GM18858 (cell line): ENCODE measurements around the gene HARS1.
A peak's percentile ranks its signal among the peaks of the same experiment; 100 is the strongest.
"Not testable (repeated sequence)": the region's sequence is repeated elsewhere in the genome, so short reads cannot be mapped to it uniquely, and the experiment has no call there.

Experiments
- ATAC-seq: cut with Tn5 transposase; IDR thresholded peaks from one replicate; pipeline ENCODE4 v1.9.1; 2021; ENCODE audit not compliant: unreplicated experiment

HARS1 gene

GRCh38 chr5:140678993-140679392 lies 12.2 kb downstream of the HARS1 start:
- ATAC-seq: no peak

- peak; percentile 42 for ATAC-seq
These were observed 13.2 kb downstream of the HARS1 start for GRCh38 chr5:140677947-140678346.

- no peak for ATAC-seq
These were observed 16.5 kb downstream of the HARS1 start for GRCh38 chr5:140674629-140675028.

- no peak for ATAC-seq
These were observed 17.0 kb downstream of the HARS1 start for GRCh38 chr5:140674211-140674610.

- no peak for ATAC-seq
These were observed 17.8 kb downstream of the HARS1 start, which contains the start of gene DND1 for GRCh38 chr5:140673187-140673976. DND1 (minus strand) TSS chr5:140673576; CDS start chr5:140673542, 34 bp downstream.

GRCh38 chr5:140672455-140673186 lies 18.5 kb downstream of the HARS1 start:
- no peak for ATAC-seq

- no peak for ATAC-seq
These were observed 19.6 kb downstream of the HARS1 start for GRCh38 chr5:140671472-140672125.

- ATAC-seq: not testable (repeated sequence)
These were observed 20.1 kb downstream of the HARS1 start for GRCh38 chr5:140671035-140671434.

GRCh38 chr5:140664359-140665119 lies 26.6 kb downstream of the HARS1 start, which contains the start of gene WDR55:
WDR55 (plus strand) TSS chr5:140664904; CDS start chr5:140664913, 9 bp downstream.
- peak; percentile 95 for ATAC-seq

GRCh38 chr5:140664030-140664358 lies 27.2 kb downstream of the HARS1 start:
- ATAC-seq: no peak

GRCh38 chr5:140660371-140660770 lies 30.8 kb downstream of the HARS1 start:
- not testable (repeated sequence) for ATAC-seq

GRCh38 chr5:140658870-140659269 lies 32.3 kb downstream of the HARS1 start:
- ATAC-seq: no peak

GRCh38 chr5:140647042-140647419 lies 44.1 kb downstream of the HARS1 start:
- peak; percentile 19 for ATAC-seq

GRCh38 chr5:140642718-140643117 lies 48.5 kb downstream of the HARS1 start:
- ATAC-seq: no peak

GRCh38 chr5:140641716-140642115 lies 49.5 kb downstream of the HARS1 start:
- no peak for ATAC-seq

- ATAC-seq: peak; percentile 78
These were observed 51.8 kb downstream of the HARS1 start, which contains the start of gene TMCO6 for GRCh38 chr5:140639148-140639981. TMCO6 (plus strand) TSS chr5:140639451; CDS start chr5:140639528, 77 bp downstream.

GRCh38 chr5:140638898-140639147 lies 52.3 kb downstream of the HARS1 start:
- not testable (repeated sequence) for ATAC-seq

- no peak for ATAC-seq
These were observed 53.6 kb downstream of the HARS1 start for GRCh38 chr5:140637371-140638100.
